GM18867 (cell line): ENCODE results near the gene RASSF4.
A peak's percentile ranks its signal among the peaks of the same experiment; 100 is the strongest.

ENCODE experiments used
- ATAC-seq: cut with Tn5 transposase; IDR thresholded peaks from one replicate; pipeline ENCODE4 v1.9.1; 2021; ENCODE audit warnings: mild to moderate bottlenecking, moderate library complexity; ENCODE audit not compliant: unreplicated experiment

RASSF4 gene

GRCh38 chr10:44926751-44927351 lies 32.8 kb upstream of the RASSF4 start:
- no peak for ATAC-seq

GRCh38 chr10:44927352-44927751 lies 32.2 kb upstream of the RASSF4 start:
- ATAC-seq, result no peak

DNA sequence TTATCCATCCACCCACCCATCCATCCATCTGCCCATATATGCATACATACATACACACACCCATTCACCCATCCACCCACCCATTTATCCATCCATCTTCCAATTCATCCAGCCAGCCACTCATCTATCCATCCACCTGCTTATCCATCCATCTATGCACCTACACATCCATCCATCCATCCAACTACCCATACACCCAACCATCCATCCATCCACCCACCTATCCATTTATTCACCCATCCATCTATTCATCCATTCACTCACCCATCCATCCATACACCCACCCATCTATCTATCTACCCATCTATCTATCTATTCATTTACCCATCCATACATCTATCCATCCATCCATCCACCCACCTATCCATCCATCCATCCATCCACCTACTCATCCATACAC lies 31.1 kb upstream of the RASSF4 start:
- no peak for ATAC-seq

DNA sequence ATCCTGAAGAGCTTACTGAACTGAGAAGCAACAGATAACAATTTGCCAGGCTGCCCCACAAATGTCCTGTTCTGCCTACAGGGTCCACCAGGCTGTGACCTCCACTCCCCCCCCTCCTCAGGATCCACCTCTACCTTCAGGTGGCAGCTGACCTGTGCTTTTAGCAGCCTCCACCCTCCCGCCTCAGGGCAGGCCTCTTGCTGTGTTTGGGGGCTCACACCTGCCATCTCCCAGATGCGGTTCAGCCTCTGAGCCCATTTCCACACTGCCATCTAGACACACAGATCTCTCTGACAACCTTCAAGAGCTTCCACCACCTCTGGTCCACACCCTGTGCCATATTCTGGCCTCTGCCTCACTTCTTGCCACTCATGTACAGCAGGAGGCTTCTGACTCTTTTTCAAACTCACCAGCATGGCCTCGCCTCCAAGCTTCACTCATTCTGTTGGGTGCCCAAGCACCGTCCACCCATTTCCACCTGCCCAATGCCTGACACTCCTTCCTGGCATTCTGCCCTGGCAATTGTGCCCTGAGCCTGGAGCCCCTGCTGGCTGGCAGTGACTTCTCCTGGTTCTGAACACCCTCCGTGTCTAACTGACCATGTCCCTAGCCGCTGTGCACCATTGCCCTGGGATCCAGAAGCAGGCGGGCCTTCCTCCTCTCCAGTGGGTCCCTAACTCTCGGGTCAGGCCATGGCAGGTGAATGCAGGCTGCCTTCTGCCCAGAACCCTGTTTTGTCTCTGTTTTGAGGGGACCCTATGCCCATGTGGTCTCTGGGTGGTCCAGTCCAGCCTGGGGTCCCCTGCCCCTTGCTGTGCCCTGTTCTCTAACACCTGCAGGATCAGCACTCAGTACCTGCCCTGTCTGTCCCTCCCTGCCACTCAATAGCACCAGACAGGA lies 30.0 kb upstream of the RASSF4 start:
- ATAC-seq, result no peak

DNA sequence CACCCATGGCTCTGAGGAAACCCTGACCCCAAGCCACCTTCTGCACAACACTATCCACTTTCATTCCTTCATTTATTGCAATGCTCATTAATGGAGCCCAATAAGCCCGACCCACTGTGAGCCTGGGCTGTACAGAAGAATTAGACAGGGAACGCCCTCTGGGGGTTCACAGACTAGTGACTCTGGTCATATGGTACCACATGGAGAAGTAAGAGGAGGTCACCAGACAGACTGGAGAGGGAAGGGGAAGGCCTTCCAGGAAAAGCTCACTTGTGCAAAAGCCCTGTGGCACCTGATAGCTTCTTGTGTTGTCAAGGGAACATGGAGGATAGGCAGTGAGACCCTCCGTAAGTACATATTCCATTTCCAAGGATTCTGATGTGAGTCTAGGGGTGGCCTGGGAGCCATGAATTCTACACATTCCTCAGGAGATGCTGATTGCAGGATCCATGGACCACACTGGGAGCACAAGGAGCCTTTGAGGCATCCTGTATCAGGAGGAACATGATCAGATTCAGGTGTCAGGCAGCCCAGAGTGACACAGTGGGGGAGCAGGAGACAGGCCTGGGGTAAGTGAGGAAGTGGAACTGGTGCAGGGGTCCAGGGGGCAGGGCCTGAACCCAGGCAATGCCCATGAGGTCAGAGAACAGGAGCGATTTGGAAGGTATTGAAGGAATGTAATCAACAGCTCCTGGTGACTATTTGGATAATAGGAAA lies 28.5 kb upstream of the RASSF4 start:
- ATAC-seq, result no peak

- ATAC-seq, result no peak
Measured at GRCh38 chr10:44931621-44932516, 27.7 kb upstream of the RASSF4 start.

GRCh38 chr10:44932517-44933450 lies 26.8 kb upstream of the RASSF4 start:
- ATAC-seq, result peak; percentile 95

DNA sequence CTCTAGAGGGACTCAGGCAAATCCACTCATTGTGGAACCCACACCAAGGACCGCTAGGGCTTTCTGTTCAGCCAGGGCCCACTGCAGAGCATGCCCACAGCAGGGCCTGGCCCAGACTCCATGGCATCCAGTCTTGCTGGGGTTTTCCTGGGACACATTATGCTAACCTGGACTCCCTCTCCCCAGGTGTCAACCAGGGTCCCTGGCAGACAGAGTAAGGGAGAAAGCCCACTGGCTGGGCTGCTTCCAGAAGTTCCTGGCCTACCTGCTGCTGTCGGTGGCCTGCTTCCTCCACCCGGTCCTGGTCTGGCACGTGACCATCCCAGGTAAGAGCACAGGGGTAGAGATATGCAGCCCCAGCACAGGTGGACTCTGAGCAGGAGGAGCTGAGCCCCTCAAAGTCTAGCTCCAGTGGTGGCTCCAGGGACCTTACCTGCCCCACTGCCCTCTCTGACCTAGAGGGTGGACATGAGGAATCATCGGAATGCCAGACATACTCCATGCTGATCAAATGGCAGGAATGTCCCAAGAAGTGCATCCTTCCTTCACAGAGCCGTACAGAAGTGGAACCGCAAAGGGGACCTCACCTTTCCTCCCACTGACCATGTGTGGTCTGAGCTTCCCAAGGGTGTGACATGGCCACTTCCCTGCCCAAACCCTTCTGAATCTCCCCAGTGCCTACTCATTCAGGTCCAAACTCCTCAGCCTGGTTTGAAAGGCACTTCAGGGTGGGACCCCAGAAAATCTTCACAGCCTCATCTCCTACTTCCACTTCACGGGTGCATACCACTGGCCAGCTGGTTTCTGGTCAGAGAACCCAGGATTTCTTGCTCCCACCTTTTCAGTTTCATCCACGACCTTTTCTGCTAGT lies 25.9 kb upstream of the RASSF4 start:
- no peak for ATAC-seq

GRCh38 chr10:44934416-44935200 lies 25.0 kb upstream of the RASSF4 start:
- no peak for ATAC-seq

DNA sequence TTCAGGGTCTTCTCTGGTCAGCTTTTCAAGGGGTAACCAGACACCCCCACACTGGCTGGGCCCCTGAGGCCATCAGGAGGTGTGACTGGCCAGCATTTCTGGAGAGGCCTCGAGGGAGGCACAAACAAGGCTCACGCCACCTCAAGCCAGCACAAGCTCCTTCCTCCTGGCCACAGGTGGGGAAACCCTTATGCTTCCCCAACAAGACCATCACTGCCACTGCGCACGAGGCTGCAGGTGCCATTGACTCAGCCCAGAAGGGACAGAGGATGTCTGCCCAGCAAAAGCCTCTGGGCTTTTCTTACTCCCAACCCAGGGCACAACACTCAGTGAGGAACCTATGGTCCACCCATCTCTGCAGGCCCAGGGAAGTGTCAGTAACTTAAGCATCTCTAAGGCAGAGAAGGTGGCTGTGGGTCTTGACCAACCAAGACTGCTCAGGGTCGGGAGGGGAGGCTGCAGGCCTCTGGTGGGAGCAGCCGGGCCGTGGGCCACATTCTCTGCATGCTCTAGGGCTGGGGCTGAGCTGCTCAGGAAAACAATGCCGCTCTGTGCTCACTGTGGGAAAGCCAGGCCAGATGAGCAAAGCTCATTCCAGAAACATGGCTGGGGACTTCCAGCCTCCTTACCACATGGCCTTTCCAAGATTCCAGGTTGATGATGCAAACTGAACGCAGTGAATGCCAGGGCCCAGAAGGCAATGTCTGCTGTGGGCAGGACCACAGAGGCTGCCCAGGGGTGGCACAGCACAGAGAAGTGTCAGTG lies 24.2 kb upstream of the RASSF4 start:
- ATAC-seq, result no peak

DNA sequence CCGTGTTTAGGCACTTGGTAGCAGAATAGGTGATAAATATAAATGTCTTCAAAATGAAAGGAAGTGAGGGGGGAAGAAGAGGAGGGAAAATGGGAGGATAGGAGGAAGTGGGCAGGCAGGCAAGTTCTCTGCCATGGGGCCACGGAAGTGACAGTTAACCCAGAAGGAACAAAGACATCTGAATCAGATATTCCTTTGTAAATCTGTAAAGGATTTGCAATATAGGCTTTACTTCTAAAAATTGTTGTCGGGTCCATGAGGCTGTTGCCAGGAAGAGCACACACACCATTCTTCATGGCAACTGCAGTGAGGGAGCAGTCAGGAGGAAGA lies 23.7 kb upstream of the RASSF4 start:
- no peak for ATAC-seq

GRCh38 chr10:44936314-44936975 lies 23.2 kb upstream of the RASSF4 start:
- no peak for ATAC-seq

- ATAC-seq, result no peak
Measured at GRCh38 chr10:44937196-44938005, 22.2 kb upstream of the RASSF4 start.

- ATAC-seq, result no peak
Measured at GRCh38 chr10:44938956-44939355, 20.6 kb upstream of the RASSF4 start.

DNA sequence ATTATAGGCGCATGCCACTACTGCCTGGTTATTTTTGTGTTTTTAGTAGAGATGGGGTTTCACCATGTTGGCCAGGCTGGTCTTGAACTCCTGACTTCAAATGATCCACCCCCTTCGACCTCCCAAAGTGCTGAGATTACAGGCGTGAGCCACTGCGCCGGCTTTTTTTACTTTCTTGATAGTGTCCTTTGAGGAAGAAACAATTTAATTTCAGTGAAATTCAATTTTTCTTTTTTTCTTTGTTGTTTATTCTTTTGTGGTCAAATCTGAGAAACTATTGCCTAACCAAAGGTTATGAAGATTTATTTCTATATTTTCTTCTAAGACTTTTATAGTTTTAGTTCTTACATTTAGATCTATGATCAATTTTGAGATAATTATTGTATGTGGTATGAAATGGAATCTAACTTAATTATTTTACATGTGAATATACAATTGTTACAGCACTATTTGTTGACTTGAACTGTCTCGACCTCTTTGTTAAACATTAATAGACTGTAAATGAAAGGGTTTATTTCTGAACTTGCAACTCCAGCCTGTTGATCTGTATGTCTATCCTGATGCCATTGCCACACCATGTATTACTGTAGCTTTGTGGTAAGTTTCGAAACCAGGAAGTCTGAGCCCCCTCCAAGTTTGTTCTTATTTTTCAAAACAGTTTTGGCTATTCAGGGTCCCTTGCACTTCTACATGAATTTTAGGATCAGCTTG lies 19.8 kb upstream of the RASSF4 start:
- ATAC-seq, result no peak
